H1 (cell line): ENCODE results near the gene SPDYA. TPM values are rescaled to one million over a fixed set of nuclear protein-coding genes. Genes with fewer than 3 reads are reported as not detected.

Experiments used
- CHD1 ChIP-seq: IDR thresholded peaks from 2 replicates; pipeline ENCODE4 v1.6.1; 2012; ENCODE audit warnings: low read depth, low read length, improper control_type of control experiment
- CREB1 ChIP-seq: IDR thresholded peaks from 2 replicates; pipeline ENCODE4 v1.6.1; 2012; ENCODE audit warnings: inconsistent platforms
- RFX5 ChIP-seq: IDR thresholded peaks from 2 replicates; pipeline ENCODE4 v1.6.1; 2011; ENCODE audit warnings: low read depth, low read length, improper control_type of control experiment, borderline replicate concordance
- SAP30 ChIP-seq: fragments of 300-600 bp; sonication (generic); IDR thresholded peaks from 2 replicates; pipeline ENCODE4 v1.7.1; 2012; ENCODE audit warnings: low read length, moderate library complexity, mild to moderate bottlenecking, inconsistent platforms; ENCODE audit not compliant: insufficient read depth, insufficient replicate concordance
- SIRT6 ChIP-seq: IDR thresholded peaks from one replicate; pipeline ENCODE4 v1.7.1; 2012; ENCODE audit warnings: low read length, inconsistent platforms
- SRF ChIP-seq: IDR thresholded peaks from 2 replicates; pipeline ENCODE4 v1.6.1; 2011; ENCODE audit warnings: mild to moderate bottlenecking, low read depth, low read length, moderate library complexity
- polyA plus RNA-seq, 7 experiments: library from polyadenylated mRNA; depleted of rRNA in 3 of 7; stranded (reverse) in 5 of 7; unstranded in 2 of 7; fragments of >200 nt in 5 of 7; fragments of 200-250 nt in 2 of 7; gene quantifications; 1 replicate in 5 of 7; 2 replicates in 1 of 7; 4 replicates in 1 of 7; pipeline versions ENCODE4 v1.2.1 to v1.2.3, GENCODE V29; 2011 to 2013; ENCODE audit warnings: missing spikeins in 2 of 7, mixed read lengths in 2 of 7
- total RNA-seq: library from RNA; stranded (reverse); fragmentation: NEBNext Ultra II Directional; extraction: Animal tissue kit (Norgen Biotek cat#: 25700); gene quantifications from 2 replicates; pipeline ENCODE4 v1.2.1, GENCODE V29; 2021

Gene SPDYA
- total and polyA plus RNA-seq, 2 of the 8 experiments (the other 6 are each of a cell fraction or from before 2014, with no cell fraction given) = 0.12 to 0.35 TPM

GRCh38 chr2:28835781-28836180, 25.1 kb downstream of the SPDYA start (continued):
- TF ChIP-seq SIRT6 = no peak
- TF ChIP-seq SAP30 = no peak
- TF ChIP-seq CHD1 = no peak
- TF ChIP-seq CREB1 = no peak
- no peak for TF ChIP-seq RFX5
- TF ChIP-seq SRF = no peak
